WTC11 (cell line): ENCODE data around the gene ARHGEF39. TPM values are rescaled to one million over a fixed set of nuclear protein-coding genes. Genes with fewer than 3 reads are reported as not detected.

Experiments
- CBFB ChIP-seq: sonication (generic); formaldehyde crosslinking; IDR thresholded peaks from 2 replicates; pipeline ENCODE4 v1.8.1; 2022; ENCODE audit warnings: mild to moderate bottlenecking, low read depth, missing genetic modification reagents
- EMX1 ChIP-seq: fragments of 250-450 bp; sonication (Bioruptor Pico); IDR thresholded peaks from 2 replicates; pipeline ENCODE4 v1.8.0; 2021; ENCODE audit warnings: mild to moderate bottlenecking
- ESRRA ChIP-seq: sonication (generic); formaldehyde crosslinking; IDR thresholded peaks from 2 replicates; pipeline ENCODE4 v1.8.1; 2022; ENCODE audit warnings: mild to moderate bottlenecking, missing genetic modification reagents, borderline replicate concordance
- GABPB1 ChIP-seq: sonication (generic); formaldehyde crosslinking; IDR thresholded peaks from 2 replicates; pipeline ENCODE4 v1.8.1; 2023; ENCODE audit warnings: mild to moderate bottlenecking, missing genetic modification reagents
- GTF2I ChIP-seq: fragments of 250-450 bp; sonication (Bioruptor Pico); conservative IDR thresholded peaks from 2 replicates; pipeline ENCODE4 v1.4.0; 2021; ENCODE audit warnings: mild to moderate bottlenecking
- MXD4 ChIP-seq: fragments of 250-450 bp; sonication (Bioruptor Pico); IDR thresholded peaks from 2 replicates; pipeline ENCODE4 v1.8.0; 2021; ENCODE audit warnings: mild to moderate bottlenecking, moderate library complexity, borderline replicate concordance
- MYBL2 ChIP-seq: sonication (generic); formaldehyde crosslinking; IDR thresholded peaks from 2 replicates; pipeline ENCODE4 v1.8.1; 2023; ENCODE audit warnings: mild to moderate bottlenecking, moderate library complexity, missing genetic modification reagents
- NFYB ChIP-seq: sonication (generic); formaldehyde crosslinking; conservative IDR thresholded peaks from 2 replicates; pipeline ENCODE4 v1.8.0; 2022; ENCODE audit warnings: low read depth, missing genetic modification reagents
- OVOL2 ChIP-seq: fragments of 250-450 bp; sonication (Bioruptor Pico); IDR thresholded peaks from 2 replicates; pipeline ENCODE4 v1.9.0; 2021; ENCODE audit warnings: mild to moderate bottlenecking, borderline replicate concordance
- TCF7 ChIP-seq: sonication (generic); formaldehyde crosslinking; IDR thresholded peaks from 2 replicates; pipeline ENCODE4 v1.8.0; 2022; ENCODE audit warnings: mild to moderate bottlenecking, low read depth, missing genetic modification reagents, moderate library complexity
- TEAD4 ChIP-seq: sonication (generic); formaldehyde crosslinking; IDR thresholded peaks from 2 replicates; pipeline ENCODE4 v1.8.0; 2022; ENCODE audit warnings: mild to moderate bottlenecking, missing genetic modification reagents
- TP53 ChIP-seq: sonication (generic); formaldehyde crosslinking; IDR thresholded peaks from 2 replicates; pipeline ENCODE4 v1.8.1; 2023; ENCODE audit warnings: mild to moderate bottlenecking, missing genetic modification reagents
- ZNF138 ChIP-seq: sonication (generic); formaldehyde crosslinking; conservative IDR thresholded peaks from 2 replicates; pipeline ENCODE4 v1.8.1; 2022; ENCODE audit warnings: mild to moderate bottlenecking, moderate library complexity, missing genetic modification reagents
- ZNF219 ChIP-seq: sonication (generic); formaldehyde crosslinking; IDR thresholded peaks from 2 replicates; pipeline ENCODE4 v1.8.0; 2023; ENCODE audit warnings: missing genetic modification reagents, mild to moderate bottlenecking, borderline replicate concordance
- ZNF263 ChIP-seq: sonication (generic); formaldehyde crosslinking; IDR thresholded peaks from 2 replicates; pipeline ENCODE4 v1.8.1; 2022; ENCODE audit warnings: low read depth, mild to moderate bottlenecking, moderate library complexity, missing genetic modification reagents
- ZNF423 ChIP-seq: fragments of 250-450 bp; sonication (Bioruptor Pico); IDR thresholded peaks from 2 replicates; pipeline ENCODE4 v2.1.2; 2022; ENCODE audit warnings: mild to moderate bottlenecking, moderate library complexity
- ZNF671 ChIP-seq: fragments of 250-450 bp; sonication (Bioruptor Pico); IDR thresholded peaks from 2 replicates; pipeline ENCODE4 v1.8.0; 2021; ENCODE audit warnings: mild to moderate bottlenecking
- total RNA-seq: library from RNA; stranded (reverse); gene quantifications from 3 replicates; pipeline ENCODE4 v1.2.3, GENCODE V29; 2021
- TF ChIP-seq, protein P1 (sequence below): fragments of 250-450 bp; sonication (Bioruptor Pico); IDR thresholded peaks from 2 replicates; pipeline ENCODE4 v1.9.0; 2021; ENCODE audit warnings: mild to moderate bottlenecking, borderline replicate concordance
- TF ChIP-seq, protein P2 (sequence below): sonication (generic); formaldehyde crosslinking; IDR thresholded peaks from 2 replicates; pipeline ENCODE4 v1.8.1; 2022; ENCODE audit warnings: low read depth, mild to moderate bottlenecking, moderate library complexity, missing genetic modification reagents, borderline replicate concordance
- TF ChIP-seq, protein P3 (sequence below): fragments of 250-450 bp; sonication (Bioruptor Pico); IDR thresholded peaks from 2 replicates; pipeline ENCODE4 v2.1.2; 2022; ENCODE audit warnings: mild to moderate bottlenecking, moderate library complexity
- TF ChIP-seq, protein P4 (sequence below): fragments of 250-450 bp; sonication (Bioruptor Pico); IDR thresholded peaks from 2 replicates; pipeline ENCODE4 v1.9.0; 2021; ENCODE audit warnings: mild to moderate bottlenecking
- TF ChIP-seq, protein P5 (sequence below): sonication (generic); formaldehyde crosslinking; IDR thresholded peaks from 2 replicates; pipeline ENCODE4 v1.8.0; 2023; ENCODE audit warnings: missing genetic modification reagents, mild to moderate bottlenecking, borderline replicate concordance
- TF ChIP-seq, protein P6 (sequence below): sonication (generic); formaldehyde crosslinking; conservative IDR thresholded peaks from 2 replicates; pipeline ENCODE4 v1.8.1; 2022; ENCODE audit warnings: mild to moderate bottlenecking, missing genetic modification reagents

The ARHGEF39 gene
- total RNA-seq, 1 experiment from 2014 or later, result 23.8 TPM

DNA sequence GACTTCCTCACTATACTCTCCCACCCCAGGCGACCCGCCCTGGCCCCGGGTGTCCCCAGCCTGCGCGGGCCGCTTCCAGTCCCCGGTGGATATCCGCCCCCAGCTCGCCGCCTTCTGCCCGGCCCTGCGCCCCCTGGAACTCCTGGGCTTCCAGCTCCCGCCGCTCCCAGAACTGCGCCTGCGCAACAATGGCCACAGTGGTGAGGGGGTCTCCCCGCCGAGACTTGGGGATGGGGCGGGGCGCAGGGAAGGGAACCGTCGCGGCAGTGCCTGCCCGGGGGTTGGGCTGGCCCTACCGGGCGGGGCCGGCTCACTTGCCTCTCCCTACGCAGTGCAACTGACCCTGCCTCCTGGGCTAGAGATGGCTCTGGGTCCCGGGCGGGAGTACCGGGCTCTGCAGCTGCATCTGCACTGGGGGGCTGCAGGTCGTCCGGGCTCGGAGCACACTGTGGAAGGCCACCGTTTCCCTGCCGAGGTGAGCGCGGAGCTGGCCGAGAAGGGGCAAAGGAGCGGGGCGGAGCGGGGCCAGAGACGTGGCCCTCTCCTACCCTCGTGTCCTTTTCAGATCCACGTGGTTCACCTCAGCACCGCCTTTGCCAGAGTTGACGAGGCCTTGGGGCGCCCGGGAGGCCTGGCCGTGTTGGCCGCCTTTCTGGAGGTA, 10.9 kb upstream of the ARHGEF39 start (continued):
- TF ChIP-seq MYBL2, result no peak; the same call in 1 of the 2 replicates
- TF ChIP-seq, protein P1, sequence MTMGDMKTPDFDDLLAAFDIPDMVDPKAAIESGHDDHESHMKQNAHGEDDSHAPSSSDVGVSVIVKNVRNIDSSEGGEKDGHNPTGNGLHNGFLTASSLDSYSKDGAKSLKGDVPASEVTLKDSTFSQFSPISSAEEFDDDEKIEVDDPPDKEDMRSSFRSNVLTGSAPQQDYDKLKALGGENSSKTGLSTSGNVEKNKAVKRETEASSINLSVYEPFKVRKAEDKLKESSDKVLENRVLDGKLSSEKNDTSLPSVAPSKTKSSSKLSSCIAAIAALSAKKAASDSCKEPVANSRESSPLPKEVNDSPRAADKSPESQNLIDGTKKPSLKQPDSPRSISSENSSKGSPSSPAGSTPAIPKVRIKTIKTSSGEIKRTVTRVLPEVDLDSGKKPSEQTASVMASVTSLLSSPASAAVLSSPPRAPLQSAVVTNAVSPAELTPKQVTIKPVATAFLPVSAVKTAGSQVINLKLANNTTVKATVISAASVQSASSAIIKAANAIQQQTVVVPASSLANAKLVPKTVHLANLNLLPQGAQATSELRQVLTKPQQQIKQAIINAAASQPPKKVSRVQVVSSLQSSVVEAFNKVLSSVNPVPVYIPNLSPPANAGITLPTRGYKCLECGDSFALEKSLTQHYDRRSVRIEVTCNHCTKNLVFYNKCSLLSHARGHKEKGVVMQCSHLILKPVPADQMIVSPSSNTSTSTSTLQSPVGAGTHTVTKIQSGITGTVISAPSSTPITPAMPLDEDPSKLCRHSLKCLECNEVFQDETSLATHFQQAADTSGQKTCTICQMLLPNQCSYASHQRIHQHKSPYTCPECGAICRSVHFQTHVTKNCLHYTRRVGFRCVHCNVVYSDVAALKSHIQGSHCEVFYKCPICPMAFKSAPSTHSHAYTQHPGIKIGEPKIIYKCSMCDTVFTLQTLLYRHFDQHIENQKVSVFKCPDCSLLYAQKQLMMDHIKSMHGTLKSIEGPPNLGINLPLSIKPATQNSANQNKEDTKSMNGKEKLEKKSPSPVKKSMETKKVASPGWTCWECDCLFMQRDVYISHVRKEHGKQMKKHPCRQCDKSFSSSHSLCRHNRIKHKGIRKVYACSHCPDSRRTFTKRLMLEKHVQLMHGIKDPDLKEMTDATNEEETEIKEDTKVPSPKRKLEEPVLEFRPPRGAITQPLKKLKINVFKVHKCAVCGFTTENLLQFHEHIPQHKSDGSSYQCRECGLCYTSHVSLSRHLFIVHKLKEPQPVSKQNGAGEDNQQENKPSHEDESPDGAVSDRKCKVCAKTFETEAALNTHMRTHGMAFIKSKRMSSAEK (CRISPR knock-in tag), result no peak
- TF ChIP-seq, protein P2, sequence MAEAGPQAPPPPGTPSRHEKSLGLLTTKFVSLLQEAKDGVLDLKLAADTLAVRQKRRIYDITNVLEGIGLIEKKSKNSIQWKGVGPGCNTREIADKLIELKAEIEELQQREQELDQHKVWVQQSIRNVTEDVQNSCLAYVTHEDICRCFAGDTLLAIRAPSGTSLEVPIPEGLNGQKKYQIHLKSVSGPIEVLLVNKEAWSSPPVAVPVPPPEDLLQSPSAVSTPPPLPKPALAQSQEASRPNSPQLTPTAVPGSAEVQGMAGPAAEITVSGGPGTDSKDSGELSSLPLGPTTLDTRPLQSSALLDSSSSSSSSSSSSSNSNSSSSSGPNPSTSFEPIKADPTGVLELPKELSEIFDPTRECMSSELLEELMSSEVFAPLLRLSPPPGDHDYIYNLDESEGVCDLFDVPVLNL (CRISPR knock-in tag), result no peak
- TF ChIP-seq OVOL2 (CRISPR knock-in tag), result no peak
- peak; percentile 74; the same call in 1 of the 2 replicates for TF ChIP-seq TP53 (CRISPR knock-in tag)
- TF ChIP-seq, protein P3, sequence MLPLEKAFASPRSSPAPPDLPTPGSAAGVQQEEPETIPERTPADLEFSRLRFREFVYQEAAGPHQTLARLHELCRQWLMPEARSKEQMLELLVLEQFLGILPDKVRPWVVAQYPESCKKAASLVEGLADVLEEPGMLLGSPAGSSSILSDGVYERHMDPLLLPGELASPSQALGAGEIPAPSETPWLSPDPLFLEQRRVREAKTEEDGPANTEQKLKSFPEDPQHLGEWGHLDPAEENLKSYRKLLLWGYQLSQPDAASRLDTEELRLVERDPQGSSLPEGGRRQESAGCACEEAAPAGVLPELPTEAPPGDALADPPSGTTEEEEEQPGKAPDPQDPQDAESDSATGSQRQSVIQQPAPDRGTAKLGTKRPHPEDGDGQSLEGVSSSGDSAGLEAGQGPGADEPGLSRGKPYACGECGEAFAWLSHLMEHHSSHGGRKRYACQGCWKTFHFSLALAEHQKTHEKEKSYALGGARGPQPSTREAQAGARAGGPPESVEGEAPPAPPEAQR (CRISPR knock-in tag), result no peak
- TF ChIP-seq NFYB (CRISPR knock-in tag), result peak; percentile 39; the same call in 1 of the 2 replicates
- 0 out of 2 replicates have a peak, but pooled peaks have one; percentile 33 for TF ChIP-seq TEAD4 (CRISPR knock-in tag)
- TF ChIP-seq GTF2I (CRISPR knock-in tag), result no peak
- no peak; the same call in 1 of the 2 replicates for TF ChIP-seq ZNF138 (CRISPR knock-in tag)
- TF ChIP-seq, protein P4, sequence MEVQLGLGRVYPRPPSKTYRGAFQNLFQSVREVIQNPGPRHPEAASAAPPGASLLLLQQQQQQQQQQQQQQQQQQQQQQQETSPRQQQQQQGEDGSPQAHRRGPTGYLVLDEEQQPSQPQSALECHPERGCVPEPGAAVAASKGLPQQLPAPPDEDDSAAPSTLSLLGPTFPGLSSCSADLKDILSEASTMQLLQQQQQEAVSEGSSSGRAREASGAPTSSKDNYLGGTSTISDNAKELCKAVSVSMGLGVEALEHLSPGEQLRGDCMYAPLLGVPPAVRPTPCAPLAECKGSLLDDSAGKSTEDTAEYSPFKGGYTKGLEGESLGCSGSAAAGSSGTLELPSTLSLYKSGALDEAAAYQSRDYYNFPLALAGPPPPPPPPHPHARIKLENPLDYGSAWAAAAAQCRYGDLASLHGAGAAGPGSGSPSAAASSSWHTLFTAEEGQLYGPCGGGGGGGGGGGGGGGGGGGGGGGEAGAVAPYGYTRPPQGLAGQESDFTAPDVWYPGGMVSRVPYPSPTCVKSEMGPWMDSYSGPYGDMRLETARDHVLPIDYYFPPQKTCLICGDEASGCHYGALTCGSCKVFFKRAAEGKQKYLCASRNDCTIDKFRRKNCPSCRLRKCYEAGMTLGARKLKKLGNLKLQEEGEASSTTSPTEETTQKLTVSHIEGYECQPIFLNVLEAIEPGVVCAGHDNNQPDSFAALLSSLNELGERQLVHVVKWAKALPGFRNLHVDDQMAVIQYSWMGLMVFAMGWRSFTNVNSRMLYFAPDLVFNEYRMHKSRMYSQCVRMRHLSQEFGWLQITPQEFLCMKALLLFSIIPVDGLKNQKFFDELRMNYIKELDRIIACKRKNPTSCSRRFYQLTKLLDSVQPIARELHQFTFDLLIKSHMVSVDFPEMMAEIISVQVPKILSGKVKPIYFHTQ (CRISPR knock-in tag), result no peak
- TF ChIP-seq, protein P5, sequence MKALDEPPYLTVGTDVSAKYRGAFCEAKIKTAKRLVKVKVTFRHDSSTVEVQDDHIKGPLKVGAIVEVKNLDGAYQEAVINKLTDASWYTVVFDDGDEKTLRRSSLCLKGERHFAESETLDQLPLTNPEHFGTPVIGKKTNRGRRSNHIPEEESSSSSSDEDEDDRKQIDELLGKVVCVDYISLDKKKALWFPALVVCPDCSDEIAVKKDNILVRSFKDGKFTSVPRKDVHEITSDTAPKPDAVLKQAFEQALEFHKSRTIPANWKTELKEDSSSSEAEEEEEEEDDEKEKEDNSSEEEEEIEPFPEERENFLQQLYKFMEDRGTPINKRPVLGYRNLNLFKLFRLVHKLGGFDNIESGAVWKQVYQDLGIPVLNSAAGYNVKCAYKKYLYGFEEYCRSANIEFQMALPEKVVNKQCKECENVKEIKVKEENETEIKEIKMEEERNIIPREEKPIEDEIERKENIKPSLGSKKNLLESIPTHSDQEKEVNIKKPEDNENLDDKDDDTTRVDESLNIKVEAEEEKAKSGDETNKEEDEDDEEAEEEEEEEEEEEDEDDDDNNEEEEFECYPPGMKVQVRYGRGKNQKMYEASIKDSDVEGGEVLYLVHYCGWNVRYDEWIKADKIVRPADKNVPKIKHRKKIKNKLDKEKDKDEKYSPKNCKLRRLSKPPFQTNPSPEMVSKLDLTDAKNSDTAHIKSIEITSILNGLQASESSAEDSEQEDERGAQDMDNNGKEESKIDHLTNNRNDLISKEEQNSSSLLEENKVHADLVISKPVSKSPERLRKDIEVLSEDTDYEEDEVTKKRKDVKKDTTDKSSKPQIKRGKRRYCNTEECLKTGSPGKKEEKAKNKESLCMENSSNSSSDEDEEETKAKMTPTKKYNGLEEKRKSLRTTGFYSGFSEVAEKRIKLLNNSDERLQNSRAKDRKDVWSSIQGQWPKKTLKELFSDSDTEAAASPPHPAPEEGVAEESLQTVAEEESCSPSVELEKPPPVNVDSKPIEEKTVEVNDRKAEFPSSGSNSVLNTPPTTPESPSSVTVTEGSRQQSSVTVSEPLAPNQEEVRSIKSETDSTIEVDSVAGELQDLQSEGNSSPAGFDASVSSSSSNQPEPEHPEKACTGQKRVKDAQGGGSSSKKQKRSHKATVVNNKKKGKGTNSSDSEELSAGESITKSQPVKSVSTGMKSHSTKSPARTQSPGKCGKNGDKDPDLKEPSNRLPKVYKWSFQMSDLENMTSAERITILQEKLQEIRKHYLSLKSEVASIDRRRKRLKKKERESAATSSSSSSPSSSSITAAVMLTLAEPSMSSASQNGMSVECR (CRISPR knock-in tag), result 0 out of 2 replicates have a peak, but pooled peaks have one; percentile 39
- no peak for TF ChIP-seq EMX1 (CRISPR knock-in tag)
- no peak for TF ChIP-seq ZNF671 (CRISPR knock-in tag)
- TF ChIP-seq MXD4 (CRISPR knock-in tag), result no peak
- TF ChIP-seq, protein P6, sequence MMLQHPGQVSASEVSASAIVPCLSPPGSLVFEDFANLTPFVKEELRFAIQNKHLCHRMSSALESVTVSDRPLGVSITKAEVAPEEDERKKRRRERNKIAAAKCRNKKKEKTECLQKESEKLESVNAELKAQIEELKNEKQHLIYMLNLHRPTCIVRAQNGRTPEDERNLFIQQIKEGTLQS (CRISPR knock-in tag), result no peak
- TF ChIP-seq ZNF423 (CRISPR knock-in tag), result no peak
- TF ChIP-seq ESRRA (CRISPR knock-in tag), result 0 out of 2 replicates have a peak, but pooled peaks have one; percentile 49
- TF ChIP-seq GABPB1 (CRISPR knock-in tag), result no peak
- TF ChIP-seq ZNF263, result 0 out of 2 replicates have a peak, but pooled peaks have one; percentile 17
- no peak for TF ChIP-seq CBFB (CRISPR knock-in tag)
- no peak; the same call in 1 of the 2 replicates for TF ChIP-seq ZNF219 (CRISPR knock-in tag)
- TF ChIP-seq TCF7 (CRISPR knock-in tag), result no peak
